ENCODE results near the gene CCDC177. TPM values are rescaled to one million over a fixed set of nuclear protein-coding genes. Genes with fewer than 3 reads are reported as not detected.
A peak's percentile ranks its signal among the peaks of the same experiment; 100 is the strongest.

CCDC177 gene
- total RNA-seq (2022) (0.56 and 0.82 TPM in 2 replicates), Bru-seq, nascent RNA (percentile 32 among the genes with signal in this experiment), BruChase-seq, experiment 1, labeled RNA remaining after a 2-hour chase (percentile 33 among the genes with signal in this experiment), BruChase-seq, experiment 2, labeled RNA remaining after a 6-hour chase (percentile 12 among the genes with signal in this experiment)
- long read RNA-seq, partial matches to known transcripts: 0 of 3 reads
- long read RNA-seq, other reads (novel, unspliced or antisense): 3 of 3 reads

- Mint-ChIP-seq H3K4me3 (ENCODE audit: unreplicated experiment) (peak within 1 kb of the TSS; percentile 87), H3K4me1 (ENCODE audit: low read depth, unreplicated experiment) (peaks cover 31% of the 10 kb centered on the region), H3K27ac (ENCODE audit: unreplicated experiment) (peak within 1 kb of the TSS; percentile 39), H3K36me3 (ENCODE audit: insufficient read depth, unreplicated experiment) (peaks cover 4% of the 10 kb centered on the region), H3K9me3 (ENCODE audit: unreplicated experiment) (no peaks in the 10 kb centered on the region), H3K27me3 (ENCODE audit: insufficient read depth, unreplicated experiment) (peaks cover 3% of the 10 kb centered on the region)
- CTCF ChIA-PET: interaction anchor here (0.6 to 2.4 kb wide), 13 partner anchors 9 to 222 kb away, joined by 3 to 52 read pairs (median 3); partner anchors contain the start of gene SLC10A1
- H3K9me3 ChIP-seq: no peaks in the 10 kb centered on the region
- peaks cover 40% of the 10 kb centered on the region for H3K4me1 ChIP-seq
- POLR2A ChIA-PET: interaction anchor here (0.8 kb wide), 1 partner anchor 39 kb away, joined by 4 read pairs; no protein-coding TSS in a partner anchor
- H3K36me3 ChIP-seq (ENCODE audit: control insufficient read depth, insufficient read depth, low read length): no peaks in the 10 kb centered on the region
- peak; percentile 59 to 81 for DNase-seq
- no peaks in the 10 kb centered on the region for H3K27me3 ChIP-seq (replicated peaks; ENCODE audit: control insufficient read depth, insufficient read depth, low read length)
- TF ChIP-seq CTCF (IDR thresholded peaks at IDR 0.05; ENCODE audit: insufficient read depth in 1 of 2, low read depth in 1 of 2, low read length in 1 of 2, severe bottlenecking in 1 of 2, unreplicated experiment in 1 of 2): peak; percentile 89 to 92
- BruUV-seq (replicated peaks): no TSS peak
- intact Hi-C loops (cut with micrococcal nuclease; ENCODE audit: unreplicated experiment): loop anchor here (1.0 to 5.0 kb wide), 3 partner anchors 39 to 332 kb away; no protein-coding TSS in a partner anchor
- H3K4me3 ChIP-seq (ENCODE audit: low read depth, low read length): peak within 1 kb of the TSS; percentile 26
Observed at GRCh38 chr14:69574263-69574953, at the start of gene CCDC177. CCDC177 (minus strand) TSS chr14:69574871; CDS start chr14:69573622, 1,249 bp downstream.

- Histone ChIP-seq H3K27me3 (replicated peaks; ENCODE audit: control insufficient read depth, insufficient read depth, low read length) (no peaks in the 10 kb centered on the region), H3K4me1 (no peaks in the 10 kb centered on the region), H3K4me3 (ENCODE audit: low read depth, low read length) (no peak overlapping the region), H3K9me3 (no peaks in the 10 kb centered on the region), H3K36me3 (ENCODE audit: control insufficient read depth, insufficient read depth, low read length) (no peaks in the 10 kb centered on the region)
- intact Hi-C loops (cut with micrococcal nuclease; ENCODE audit: unreplicated experiment): no loop called here
- Mint-ChIP-seq H3K9me3 (ENCODE audit: unreplicated experiment) (no peaks in the 10 kb centered on the region), H3K4me3 (ENCODE audit: unreplicated experiment) (no peak overlapping the region), H3K27ac (ENCODE audit: unreplicated experiment) (no peak overlapping the region), H3K36me3 (ENCODE audit: insufficient read depth, unreplicated experiment) (no peaks in the 10 kb centered on the region), H3K4me1 (ENCODE audit: low read depth, unreplicated experiment) (peaks cover 7% of the 10 kb centered on the region), H3K27me3 (ENCODE audit: insufficient read depth, unreplicated experiment) (no peaks in the 10 kb centered on the region)
- no peak for DNase-seq
- TF ChIP-seq CTCF (IDR thresholded peaks at IDR 0.05; ENCODE audit: insufficient read depth in 1 of 2, low read depth in 1 of 2, low read length in 1 of 2, severe bottlenecking in 1 of 2, unreplicated experiment in 1 of 2): no peak
- BruUV-seq (replicated peaks): no TSS peak
- CTCF ChIA-PET: no interaction called here
- POLR2A ChIA-PET: no interaction called here
Observed at GRCh38 chr14:69624136-69624535, 49.5 kb upstream of the CCDC177 start.

- Histone ChIP-seq H3K36me3 (ENCODE audit: control insufficient read depth, insufficient read depth, low read length) (no peaks in the 10 kb centered on the region), H3K4me3 (ENCODE audit: low read depth, low read length) (no peak overlapping the region), H3K27me3 (replicated peaks; ENCODE audit: control insufficient read depth, insufficient read depth, low read length) (no peaks in the 10 kb centered on the region), H3K4me1 (no peaks in the 10 kb centered on the region), H3K9me3 (no peaks in the 10 kb centered on the region)
- H3K4me3 Mint-ChIP-seq (ENCODE audit: unreplicated experiment): no peak overlapping the region
- no peaks in the 10 kb centered on the region for H3K4me1 Mint-ChIP-seq (ENCODE audit: low read depth, unreplicated experiment)
- CTCF ChIA-PET: no interaction called here
- TF ChIP-seq CTCF (IDR thresholded peaks at IDR 0.05; ENCODE audit: insufficient read depth in 1 of 2, low read depth in 1 of 2, low read length in 1 of 2, severe bottlenecking in 1 of 2, unreplicated experiment in 1 of 2): no peak
- H3K36me3 Mint-ChIP-seq (ENCODE audit: insufficient read depth, unreplicated experiment): no peaks in the 10 kb centered on the region
- no peak for DNase-seq
- H3K27me3 Mint-ChIP-seq (ENCODE audit: insufficient read depth, unreplicated experiment): no peaks in the 10 kb centered on the region
- BruUV-seq (replicated peaks): no TSS peak
- no peak overlapping the region for H3K27ac Mint-ChIP-seq (ENCODE audit: unreplicated experiment)
- intact Hi-C loops (cut with micrococcal nuclease; ENCODE audit: unreplicated experiment): no loop called here
- no peaks in the 10 kb centered on the region for H3K9me3 Mint-ChIP-seq (ENCODE audit: unreplicated experiment)
- POLR2A ChIA-PET: no interaction called here
Observed at GRCh38 chr14:69620981-69621380, 46.3 kb upstream of the CCDC177 start.

Data from Caco-2 (cell line).